Liver (tissue), 9 donors: ENCODE results near the gene OR11H7. TPM values are rescaled to one million over a fixed set of nuclear protein-coding genes. Genes with fewer than 3 reads are reported as not detected.

Experiments
- DNase-seq: peaks from one replicate; pipeline ENCODE4 v3.0.0-alpha.2; 2017; ENCODE audit warnings: low spot score
- H3K27ac ChIP-seq, 2 donors: one replicate each; pipeline ENCODE4 v1.7.0; 2013; ENCODE audit warnings: inconsistent platforms in 2 of 2, low read length in 2 of 2, control low read depth in 1 of 2, low read depth in 1 of 2, mild to moderate bottlenecking in 1 of 2
- H3K27me3 ChIP-seq, 4 donors: one replicate each; pipeline versions ENCODE4 v1.6.1 to v1.7.0; 2013; ENCODE audit warnings: low read length in 3 of 4, inconsistent platforms in 1 of 4, mild to moderate bottlenecking in 1 of 4, moderate library complexity in 1 of 4; ENCODE audit not compliant: control insufficient read depth in 4 of 4, insufficient read depth in 4 of 4
- H3K36me3 ChIP-seq, 4 donors: one replicate each; pipeline versions ENCODE4 v1.6.1 to v1.7.0; 2013; ENCODE audit warnings: low read length in 3 of 4, mild to moderate bottlenecking in 3 of 4, low read depth in 1 of 4, moderate library complexity in 1 of 4; ENCODE audit not compliant: control insufficient read depth in 4 of 4, insufficient read depth in 3 of 4
- H3K4me1 ChIP-seq, 4 donors: one replicate each; pipeline versions ENCODE4 v1.6.1 to v1.7.0; 2013; ENCODE audit warnings: low read length in 3 of 4, mild to moderate bottlenecking in 3 of 4, moderate library complexity in 1 of 4; ENCODE audit not compliant: control insufficient read depth in 4 of 4, insufficient read depth in 4 of 4
- H3K4me3 ChIP-seq, 3 donors: one replicate each; pipeline versions ENCODE4 v1.6.1 to v1.7.0; 2013; ENCODE audit warnings: low read length in 3 of 3, control low read depth in 1 of 3, low read depth in 1 of 3, mild to moderate bottlenecking in 1 of 3
- H3K9ac ChIP-seq, 2 donors: one replicate each; pipeline ENCODE4 v1.7.0; 2013; ENCODE audit warnings: low read length in 2 of 2, mild to moderate bottlenecking in 2 of 2, moderate library complexity in 2 of 2, control low read depth in 1 of 2, low read depth in 1 of 2
- H3K9me3 ChIP-seq, 4 donors: one replicate each; pipeline versions ENCODE4 v1.6.1 to v1.7.0; 2013; ENCODE audit warnings: low read length in 3 of 4; ENCODE audit not compliant: control insufficient read depth in 4 of 4
- ATF3 ChIP-seq: IDR thresholded peaks from 2 replicates; pipeline ENCODE4 v1.6.1; 2016; ENCODE audit warnings: antibody characterized with exemption
- CTCF ChIP-seq: fragments of 150-350 bp; IDR thresholded peaks from 2 replicates; pipeline ENCODE4 v1.5.1; 2017; ENCODE audit warnings: improper control_type of control experiment, low read depth, low read length; ENCODE audit not compliant: missing input control
- EGR1 ChIP-seq, 2 donors: IDR thresholded peaks; 2 replicates each; pipeline ENCODE4 v1.6.1; 2016 to 2018; ENCODE audit warnings: antibody characterized with exemption in 2 of 2, low read depth in 2 of 2
- FOXA2 ChIP-seq: IDR thresholded peaks from 2 replicates; pipeline ENCODE4 v1.6.1; 2016; ENCODE audit warnings: antibody characterized with exemption
- GABPA ChIP-seq, 2 donors: IDR thresholded peaks in 1 of 2; conservative IDR thresholded peaks in 1 of 2; 2 replicates each; pipeline ENCODE4 v1.6.1; 2016; ENCODE audit warnings: antibody characterized with exemption in 2 of 2, mild to moderate bottlenecking in 1 of 2, moderate library complexity in 1 of 2
- HNF4A ChIP-seq, 2 donors: conservative IDR thresholded peaks; 2 replicates each; pipeline ENCODE4 v1.6.1; 2016; ENCODE audit warnings: antibody characterized with exemption in 2 of 2, mild to moderate bottlenecking in 2 of 2
- HNF4G ChIP-seq: IDR thresholded peaks from 2 replicates; pipeline ENCODE4 v1.6.1; 2016; ENCODE audit warnings: antibody characterized with exemption
- JUND ChIP-seq, 2 donors: IDR thresholded peaks; 2 replicates each; pipeline ENCODE4 v1.6.1; 2016; ENCODE audit warnings: antibody characterized with exemption in 2 of 2
- MAX ChIP-seq: IDR thresholded peaks from 2 replicates; pipeline ENCODE4 v1.6.1; 2016; ENCODE audit warnings: antibody characterized with exemption
- RAD21 ChIP-seq, 2 donors: IDR thresholded peaks; 2 replicates each; pipeline ENCODE4 v1.6.1; 2016; ENCODE audit warnings: antibody characterized with exemption in 2 of 2, mild to moderate bottlenecking in 2 of 2
- REST ChIP-seq: IDR thresholded peaks from 2 replicates; pipeline ENCODE4 v1.6.1; 2016; ENCODE audit warnings: antibody characterized with exemption, mild to moderate bottlenecking
- RXRA ChIP-seq, 2 donors: IDR thresholded peaks; 2 replicates each; pipeline ENCODE4 v1.6.1; 2017 to 2018; ENCODE audit warnings: antibody characterized with exemption in 2 of 2, mild to moderate bottlenecking in 1 of 2
- TAF1 ChIP-seq: conservative IDR thresholded peaks from 2 replicates; pipeline ENCODE4 v1.6.1; 2016; ENCODE audit warnings: antibody characterized with exemption, mild to moderate bottlenecking
- YY1 ChIP-seq: IDR thresholded peaks from 2 replicates; pipeline ENCODE4 v1.6.1; 2016; ENCODE audit warnings: antibody characterized with exemption, mild to moderate bottlenecking
- ZBTB33 ChIP-seq: IDR thresholded peaks from 2 replicates; pipeline ENCODE4 v1.6.1; 2016; ENCODE audit warnings: antibody characterized with exemption
- WGBS: extraction: QIAGEN DNeasy Blood & Tissue Kit; methylation state at CpG from one replicate; pipeline ENCODE4 v1.1.7; 2013; 5-methylcytosine and 5-hydroxymethylcytosine counted together
- polyA plus RNA-seq, 2 donors: library from polyadenylated mRNA; stranded (reverse) in 1 of 2; unstranded in 1 of 2; fragments of 200-250 nt in 1 of 2; fragments of >200 nt in 1 of 2; fragmentation: Nextera tagmentation in 1 of 2; extraction: Ambion mirVana in 1 of 2; gene quantifications; one replicate each; pipeline versions ENCODE4 v1.2.1 to v1.2.3, GENCODE V29; 2013 to 2015
- total RNA-seq, 2 donors: library from RNA; depleted of rRNA; stranded (reverse); fragments of >200 nt; gene quantifications; one replicate each; pipeline ENCODE4 v1.2.3, GENCODE V29; 2014
- donor health status: healthy.
- donor health status: healthy.
- donor health status: healthy.
- donor health status: healthy.
- donor health status: healthy.

Gene OR11H7
- total and polyA plus RNA-seq, 4 donors = not detected

- no peak for DNase-seq
- Histone ChIP-seq H3K4me3 (no peak overlapping the region), H3K9me3 (no peaks in the 10 kb centered on the region), H3K27me3 (no peaks in the 10 kb centered on the region), H3K4me1 (no peaks in the 10 kb centered on the region), H3K27ac (no peak overlapping the region), H3K36me3 (no peaks in the 10 kb centered on the region), H3K9ac (no peak overlapping the region)
- no peak for TF ChIP-seq CTCF
- no peak for TF ChIP-seq TAF1
- no peak for TF ChIP-seq ZBTB33
- no peak for TF ChIP-seq RAD21 (IDR thresholded peaks at IDR 0.05)
- TF ChIP-seq EGR1 (IDR thresholded peaks at IDR 0.05; ENCODE audit: low read depth in 2 of 2) = no peak
- TF ChIP-seq HNF4A (conservative IDR thresholded peaks at IDR 0.05) = no peak
- no peak for TF ChIP-seq ATF3
- TF ChIP-seq FOXA2 = no peak
- TF ChIP-seq JUND (IDR thresholded peaks at IDR 0.05) = no peak
- TF ChIP-seq YY1 = no peak
- no peak for TF ChIP-seq RXRA (IDR thresholded peaks at IDR 0.05)
- no peak for TF ChIP-seq GABPA (IDR thresholded peaks at IDR 0.05 in 1 of 2, conservative IDR thresholded peaks at IDR 0.05 in 1 of 2)
- TF ChIP-seq REST = no peak
- TF ChIP-seq MAX = no peak
- 78% methylated on average over 2 of the region's 2 CpGs for WGBS
Measured at GRCh38 chr14:20215196-20215595, 13.6 kb upstream of the OR11H7 start.

- H3K36me3 ChIP-seq = no peaks in the 10 kb centered on the region
- WGBS = 53% methylated on average over 4 of the region's 4 CpGs
- H3K4me1 ChIP-seq = no peaks in the 10 kb centered on the region
- H3K4me3 ChIP-seq = no peak overlapping the region
- no peak overlapping the region for H3K9ac ChIP-seq
- H3K27ac ChIP-seq = no peak overlapping the region
- H3K9me3 ChIP-seq = no peaks in the 10 kb centered on the region
- DNase-seq = no peak
- H3K27me3 ChIP-seq = no peaks in the 10 kb centered on the region
- TF ChIP-seq MAX (no peak), REST (no peak), YY1 (no peak), EGR1 (IDR thresholded peaks at IDR 0.05; ENCODE audit: low read depth in 2 of 2) (no peak), HNF4G (no peak), ZBTB33 (no peak), RAD21 (IDR thresholded peaks at IDR 0.05) (no peak), HNF4A (conservative IDR thresholded peaks at IDR 0.05) (no peak), ATF3 (no peak)
Measured at GRCh38 chr14:20219033-20219432, 9.7 kb upstream of the OR11H7 start.
